Measurements from ENCODE around the gene SIGLEC5. TPM values are rescaled to one million over a fixed set of nuclear protein-coding genes. Genes with fewer than 3 reads are reported as not detected.

SIGLEC5 gene, protein sequence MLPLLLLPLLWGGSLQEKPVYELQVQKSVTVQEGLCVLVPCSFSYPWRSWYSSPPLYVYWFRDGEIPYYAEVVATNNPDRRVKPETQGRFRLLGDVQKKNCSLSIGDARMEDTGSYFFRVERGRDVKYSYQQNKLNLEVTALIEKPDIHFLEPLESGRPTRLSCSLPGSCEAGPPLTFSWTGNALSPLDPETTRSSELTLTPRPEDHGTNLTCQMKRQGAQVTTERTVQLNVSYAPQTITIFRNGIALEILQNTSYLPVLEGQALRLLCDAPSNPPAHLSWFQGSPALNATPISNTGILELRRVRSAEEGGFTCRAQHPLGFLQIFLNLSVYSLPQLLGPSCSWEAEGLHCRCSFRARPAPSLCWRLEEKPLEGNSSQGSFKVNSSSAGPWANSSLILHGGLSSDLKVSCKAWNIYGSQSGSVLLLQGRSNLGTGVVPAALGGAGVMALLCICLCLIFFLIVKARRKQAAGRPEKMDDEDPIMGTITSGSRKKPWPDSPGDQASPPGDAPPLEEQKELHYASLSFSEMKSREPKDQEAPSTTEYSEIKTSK
- not detected in 2 replicates for total RNA-seq

DNA sequence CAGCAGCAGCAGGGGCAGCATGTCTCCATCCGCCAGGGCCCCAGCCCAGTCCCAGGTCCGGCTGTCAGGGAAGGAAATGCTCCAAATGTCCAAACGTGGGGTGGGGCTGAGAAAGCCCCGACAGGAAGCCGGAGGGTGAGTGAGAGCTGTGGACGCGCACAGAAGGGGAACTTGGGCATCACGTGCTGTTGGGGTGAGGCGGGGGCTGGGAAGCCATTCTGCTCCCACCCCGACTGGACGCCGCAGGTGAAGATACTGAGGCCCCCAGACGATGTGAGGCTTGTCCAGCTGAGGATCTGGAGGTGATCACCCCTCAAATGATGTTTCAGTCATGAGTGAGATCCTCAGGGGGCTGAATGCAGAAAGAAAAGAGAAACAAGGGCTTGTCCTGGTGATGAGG lies at the start of gene SIGLEC5:
Gene SIGLEC5, minus strand, starts transcription at position 87 of the 400 bp plus-strand sequence. Its CDS starts 66 bp downstream, at position 21.

DNA sequence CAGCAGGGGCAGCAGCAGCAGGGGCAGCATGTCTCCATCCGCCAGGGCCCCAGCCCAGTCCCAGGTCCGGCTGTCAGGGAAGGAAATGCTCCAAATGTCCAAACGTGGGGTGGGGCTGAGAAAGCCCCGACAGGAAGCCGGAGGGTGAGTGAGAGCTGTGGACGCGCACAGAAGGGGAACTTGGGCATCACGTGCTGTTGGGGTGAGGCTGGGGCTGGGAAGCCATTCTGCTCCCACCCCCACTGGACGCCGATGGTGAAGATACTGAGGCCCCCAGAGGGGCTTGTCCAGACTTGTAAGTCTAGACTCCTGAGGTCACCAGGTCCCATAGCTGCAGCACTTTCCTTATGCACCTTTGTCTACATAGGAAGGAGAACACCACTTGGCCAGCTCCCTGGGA lies 16.5 kb upstream of the SIGLEC5 start, which contains the start of gene SIGLEC14:
Gene SIGLEC14, minus strand, starts transcription at position 96 of the 400 bp plus-strand sequence. Its CDS starts 66 bp downstream, at position 30.

DNA sequence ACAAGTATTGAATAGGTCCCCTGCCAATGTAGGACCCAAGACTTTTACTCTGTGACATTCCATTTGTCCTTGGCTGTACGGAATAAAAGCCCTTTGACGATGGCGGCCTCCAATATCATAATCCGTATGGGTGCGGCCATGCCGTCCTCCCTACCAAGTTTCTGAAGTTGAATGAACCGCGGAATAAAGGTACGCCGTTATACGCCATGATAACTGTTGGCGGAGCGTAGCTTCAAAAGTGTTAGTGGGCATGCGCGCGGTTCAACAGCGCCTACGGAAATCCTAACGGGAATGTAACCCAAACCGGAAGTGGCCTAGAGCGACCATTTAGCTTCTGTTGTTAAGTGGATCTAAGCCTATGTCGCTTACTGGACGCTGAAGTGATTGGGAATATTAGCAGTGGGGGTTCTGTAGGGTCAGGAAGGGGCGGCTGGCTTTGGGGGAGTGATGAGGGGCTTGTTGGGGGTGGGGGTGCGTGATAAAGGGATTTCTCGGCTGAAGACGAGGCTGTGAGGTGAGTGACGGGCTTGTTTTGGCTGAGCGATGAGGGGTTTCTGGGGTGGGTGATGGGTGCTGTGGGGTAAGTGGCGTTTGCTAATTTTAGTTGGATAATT lies 59.1 kb downstream of the SIGLEC5 start, which contains the start of gene ZNF175:
Gene ZNF175, plus strand, starts transcription at position 322 of the 614 bp plus-strand sequence. CDS start 2,047 bp downstream, outside the sequence.

Other genes starting within 250 kb of the SIGLEC5 start
- gene LIM2, start 242.4 kb downstream of the SIGLEC5 start, total RNA-seq, result not detected in 2 replicates
- not detected in 2 replicates for gene C19orf84, start 239.8 kb downstream of the SIGLEC5 start, total RNA-seq
- gene SIGLEC10, start 212.8 kb downstream of the SIGLEC5 start, total RNA-seq, result not detected in 2 replicates
- not detected in 2 replicates for gene SIGLEC8, start 171.9 kb downstream of the SIGLEC5 start, total RNA-seq
- not detected in 2 replicates for gene CEACAM18, start 151.9 kb downstream of the SIGLEC5 start, total RNA-seq
- gene SIGLEC12, start 128.6 kb downstream of the SIGLEC5 start, total RNA-seq, result not detected in 2 replicates
- gene SIGLEC6, start 98.7 kb downstream of the SIGLEC5 start, total RNA-seq, result not detected in 2 replicates
- 2.8 and 4.6 TPM in 2 replicates for gene ZNF175, start 59.1 kb downstream of the SIGLEC5 start, total RNA-seq
- gene SIGLEC14, start 16.4 kb upstream of the SIGLEC5 start, total RNA-seq, result 0.13 TPM in 1 of 2 replicates, not detected in the other
- 2.8 and 3.9 TPM in 2 replicates for gene SPACA6, start 62.9 kb upstream of the SIGLEC5 start, total RNA-seq
- gene HAS1, start 93.6 kb upstream of the SIGLEC5 start, total RNA-seq, result 0.52 and 1.8 TPM in 2 replicates
- gene FPR1, start 121.5 kb upstream of the SIGLEC5 start, total RNA-seq, result not detected in 2 replicates
- not detected in 2 replicates for gene FPR2, start 130.8 kb upstream of the SIGLEC5 start, total RNA-seq
- under 0.01 TPM in 1 of 2 replicates, not detected in the other for gene FPR3, start 164.8 kb upstream of the SIGLEC5 start, total RNA-seq